H4 (cell line): Measurements from ENCODE around the gene PICK1. TPM values are rescaled to one million over a fixed set of nuclear protein-coding genes. Genes with fewer than 3 reads are reported as not detected.
"Not testable (repeated sequence)": the region's sequence is repeated elsewhere in the genome, so short reads cannot be mapped to it uniquely, and the experiment has no call there.

Experiments
- DNase-seq: peaks from one replicate; pipeline ENCODE4 v3.0.0-alpha.2; 2015; ENCODE audit warnings: low spot score
- total RNA-seq: library from RNA; depleted of rRNA; stranded (reverse); fragments of >200 nt; shearing (Covaris generic); gene quantifications from 2 replicates; pipeline ENCODE4 v1.2.3, GENCODE V29; 2014; rRNA removed

PICK1 gene
- total RNA-seq, 1 experiment from 2014 or later = 15.8 TPM

DNA sequence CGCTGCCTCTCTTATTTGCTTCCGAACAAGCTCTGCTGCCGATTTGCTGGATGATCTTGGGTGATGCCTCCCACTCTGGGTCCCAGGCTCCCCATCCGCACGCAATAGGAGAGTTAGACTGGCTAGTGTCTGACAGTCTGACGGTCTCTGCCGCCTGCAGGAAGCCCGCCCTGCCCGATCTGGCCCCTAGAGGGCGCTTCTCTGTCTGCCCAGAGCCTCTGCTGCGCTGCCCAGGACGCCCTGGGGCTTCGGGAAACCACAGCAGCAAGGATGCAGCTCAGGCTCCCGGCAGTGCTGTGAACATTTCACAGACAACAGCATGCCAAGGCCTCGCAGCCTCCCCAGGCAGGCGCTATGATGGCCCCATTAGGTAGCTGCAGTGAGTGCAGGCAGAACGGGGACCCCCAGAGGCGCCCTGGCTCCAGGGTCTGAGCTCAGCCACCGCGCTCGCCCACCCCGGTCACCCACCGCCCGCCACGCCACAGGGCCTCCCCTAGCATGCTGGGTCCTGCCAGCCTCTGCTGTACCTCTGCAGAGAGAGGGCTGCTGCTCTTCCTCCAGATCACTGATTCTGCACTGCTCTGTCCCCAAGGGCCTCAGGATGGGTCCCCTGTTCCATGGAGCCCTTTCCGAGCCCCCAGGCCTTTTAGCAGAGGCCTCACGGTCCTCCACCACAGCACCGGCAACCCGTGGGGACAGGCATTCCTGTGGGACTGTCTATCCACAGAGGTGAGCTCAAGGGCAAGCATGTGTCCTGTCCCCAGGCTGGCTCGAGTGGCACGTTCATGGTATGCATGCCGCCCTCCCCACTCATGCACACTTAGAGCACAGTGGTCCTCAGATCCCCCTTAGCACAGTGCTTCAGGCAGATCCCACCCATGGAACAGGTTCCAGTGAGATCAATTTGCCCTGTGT is 57.5 kb downstream of the PICK1 start:
- peak; percentile 76 for DNase-seq

DNA sequence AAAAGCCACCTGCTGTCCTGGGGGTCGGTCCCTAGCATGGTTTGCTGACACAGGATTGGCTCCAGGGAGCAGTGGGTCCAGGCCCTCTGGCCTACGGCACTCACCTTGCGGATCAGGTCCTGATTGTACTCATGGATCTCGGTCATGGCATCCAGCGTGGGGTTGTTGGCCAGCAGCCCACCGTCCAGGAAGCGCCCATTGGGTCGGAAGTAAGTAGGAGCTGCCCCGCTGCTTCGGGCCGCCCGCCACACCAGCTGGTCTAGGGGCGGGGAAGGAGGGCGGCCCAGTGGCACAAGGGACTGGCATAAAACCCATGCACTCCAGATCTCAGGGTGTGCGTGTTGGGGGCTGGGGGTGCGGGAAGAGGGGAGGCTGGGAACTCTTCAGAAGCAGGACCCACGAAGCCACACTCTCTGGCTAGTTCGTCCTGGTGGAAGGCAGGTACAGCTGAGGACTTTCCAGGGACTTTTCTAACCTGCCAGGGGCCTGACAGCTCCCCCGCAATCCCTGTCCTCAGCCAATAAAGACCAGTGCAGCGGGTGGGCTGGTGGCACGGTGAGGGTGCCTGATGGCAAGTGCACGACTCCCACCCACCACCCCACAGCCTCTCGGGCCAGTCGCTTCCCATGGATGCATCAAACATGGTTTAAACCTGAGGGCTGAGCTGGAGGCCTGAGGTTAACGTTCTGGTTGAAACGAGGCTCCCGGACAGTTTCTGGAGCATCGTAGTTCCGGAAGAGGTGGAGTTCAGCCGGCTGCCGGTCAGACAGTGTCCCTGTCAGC is 58.4 kb downstream of the PICK1 start:
- no peak for DNase-seq

DNA sequence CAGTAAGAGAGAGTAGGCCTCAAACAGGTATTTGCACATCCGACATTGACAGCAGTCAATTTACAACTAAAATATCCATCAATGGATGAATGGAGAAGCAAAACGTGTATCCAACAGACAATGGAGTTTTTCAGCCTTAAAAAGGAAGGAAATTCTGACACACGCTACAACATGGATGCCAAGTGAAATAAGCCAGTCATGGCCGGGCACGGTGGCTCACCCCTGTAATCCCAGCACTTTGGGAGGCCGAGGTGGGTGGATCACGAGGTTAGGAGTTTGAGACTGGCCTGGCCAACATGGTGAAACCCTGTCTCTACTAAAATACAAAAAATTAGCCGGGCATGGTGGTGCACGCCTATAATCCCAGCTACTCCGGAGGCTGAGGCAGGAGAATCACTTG is 60.4 kb downstream of the PICK1 start:
- DNase-seq = not testable (repeated sequence)

DNA sequence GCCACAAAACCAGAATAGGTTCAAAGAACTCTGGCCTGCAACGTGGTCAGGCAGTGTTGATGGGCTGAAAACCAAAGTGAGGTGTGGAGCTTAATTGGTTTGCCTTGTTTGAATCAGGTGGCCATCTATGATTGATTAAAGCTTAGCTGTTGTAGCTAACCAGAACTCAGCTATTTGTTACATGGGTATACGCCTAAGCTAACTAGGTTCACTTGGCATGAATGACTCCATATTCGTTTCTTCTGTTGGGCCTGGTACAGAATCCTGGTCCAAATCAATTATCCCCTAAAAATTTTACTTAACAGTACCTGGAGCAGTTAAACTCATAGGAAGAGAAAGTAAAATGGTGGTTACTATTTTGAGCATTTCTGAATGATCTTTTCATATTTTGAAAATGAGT is 61.0 kb downstream of the PICK1 start:
- DNase-seq = no peak

DNA sequence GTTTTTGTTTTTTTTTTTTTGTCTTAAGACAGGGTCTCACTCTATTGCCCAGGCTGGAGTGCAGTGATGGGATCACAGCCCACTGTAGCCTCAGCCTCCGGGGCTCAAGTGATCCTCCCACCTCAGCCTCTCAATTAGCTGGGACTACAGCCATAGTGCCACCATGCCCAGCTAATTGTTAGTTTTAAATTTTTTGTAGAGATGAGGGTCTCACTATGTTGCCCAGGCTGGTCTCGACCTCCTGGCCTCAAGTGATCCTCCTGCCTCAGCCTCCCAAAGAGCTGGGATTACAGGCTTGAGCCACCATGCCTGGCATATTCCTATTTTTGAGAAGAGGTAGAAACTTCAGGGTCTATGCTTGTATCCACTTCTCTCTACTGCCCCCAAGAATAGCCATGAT is 61.5 kb downstream of the PICK1 start:
- DNase-seq = not testable (repeated sequence)

DNA sequence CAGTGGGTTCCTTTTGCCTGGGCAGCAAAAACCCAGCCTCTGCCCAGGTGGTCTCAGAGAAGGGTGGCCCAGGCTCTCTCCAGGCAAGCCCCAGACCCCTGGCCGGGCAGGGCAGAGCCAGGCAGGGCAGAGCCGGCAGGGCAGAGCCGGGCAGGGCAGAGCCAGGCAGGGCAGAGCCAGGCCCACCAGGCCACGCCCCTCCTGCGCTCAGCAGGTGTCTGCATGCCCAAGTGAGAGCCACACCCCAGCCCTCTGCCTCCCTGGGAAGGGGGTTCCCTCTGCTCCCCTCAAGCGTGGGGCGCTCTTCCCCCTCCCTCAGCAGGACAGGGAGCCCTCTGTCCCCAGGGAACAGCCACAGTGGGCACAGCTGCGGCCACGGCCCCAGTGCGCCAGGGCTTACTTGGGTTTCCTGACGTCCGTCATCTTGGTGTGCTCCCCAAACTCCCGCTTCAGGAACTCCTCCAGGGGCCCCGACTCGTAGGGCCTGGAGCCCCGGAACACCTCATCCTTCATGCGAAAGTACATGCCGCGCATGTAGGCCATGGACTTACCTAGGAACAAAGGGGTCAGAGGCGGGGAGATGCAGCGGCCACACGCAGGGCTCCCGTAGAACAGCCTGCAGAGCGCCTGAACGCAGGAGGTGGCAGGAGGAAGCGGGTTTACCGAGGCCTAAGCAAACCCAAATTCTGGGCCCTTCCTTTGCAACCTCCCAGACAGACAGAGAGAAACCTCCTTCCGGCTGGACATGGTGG is 63.3 kb downstream of the PICK1 start:
- DNase-seq = no peak

DNA sequence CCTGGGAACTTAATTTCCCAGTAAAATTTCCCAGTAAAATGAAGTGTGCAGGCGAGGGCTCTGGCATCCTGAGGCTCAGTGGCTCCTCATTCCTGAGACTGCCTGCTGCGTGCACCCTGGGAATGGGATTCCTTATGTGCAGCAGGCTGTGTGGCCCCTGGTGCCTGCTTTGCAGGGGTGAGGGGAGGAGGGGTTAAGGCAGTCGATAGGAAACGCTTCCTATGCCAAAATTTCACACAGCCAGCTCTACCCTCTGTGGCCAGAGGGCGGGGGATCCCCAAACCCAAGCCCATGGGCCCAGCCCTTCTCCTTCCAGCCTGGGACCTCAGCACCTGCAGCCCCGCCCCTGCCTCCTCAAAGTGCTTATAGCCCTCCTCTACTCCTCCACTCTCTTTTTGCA is 65.4 kb downstream of the PICK1 start:
- DNase-seq = no peak

DNA sequence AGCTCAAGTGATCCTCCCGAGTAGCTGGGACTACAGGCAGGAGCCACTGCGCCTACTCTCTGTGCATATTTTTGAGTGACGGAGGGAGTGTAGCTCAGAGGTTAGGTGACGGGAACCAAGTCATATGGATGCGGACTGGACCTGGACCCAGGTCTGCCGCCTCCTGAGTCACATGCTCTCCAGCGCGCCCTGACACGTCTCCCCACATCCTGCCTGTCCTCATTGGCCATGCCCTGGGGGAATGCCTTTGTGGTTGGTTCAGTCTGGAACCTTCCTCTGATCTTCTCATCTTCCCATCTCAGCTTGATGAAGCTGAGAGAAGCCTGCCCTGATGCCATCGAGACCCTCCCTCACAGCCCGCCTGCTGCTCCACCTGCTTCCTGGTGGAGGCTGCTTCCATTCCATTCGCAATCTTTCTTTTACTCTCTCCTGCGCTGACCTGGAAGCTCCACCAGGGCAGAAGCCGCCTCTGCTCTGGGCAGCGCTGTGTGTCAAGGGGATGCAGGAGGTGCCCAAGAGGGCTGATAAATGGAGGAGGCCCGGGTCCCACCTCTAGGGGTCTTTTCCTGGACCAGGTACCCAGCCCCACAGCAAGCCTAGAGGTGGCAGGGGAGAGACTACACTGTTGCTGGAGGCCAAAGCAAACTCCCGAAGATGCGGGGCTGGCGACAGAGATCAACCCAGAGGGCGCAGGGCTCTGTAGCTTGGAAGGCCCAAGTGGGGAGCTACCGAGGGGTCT is 67.2 kb downstream of the PICK1 start:
- no peak for DNase-seq

DNA sequence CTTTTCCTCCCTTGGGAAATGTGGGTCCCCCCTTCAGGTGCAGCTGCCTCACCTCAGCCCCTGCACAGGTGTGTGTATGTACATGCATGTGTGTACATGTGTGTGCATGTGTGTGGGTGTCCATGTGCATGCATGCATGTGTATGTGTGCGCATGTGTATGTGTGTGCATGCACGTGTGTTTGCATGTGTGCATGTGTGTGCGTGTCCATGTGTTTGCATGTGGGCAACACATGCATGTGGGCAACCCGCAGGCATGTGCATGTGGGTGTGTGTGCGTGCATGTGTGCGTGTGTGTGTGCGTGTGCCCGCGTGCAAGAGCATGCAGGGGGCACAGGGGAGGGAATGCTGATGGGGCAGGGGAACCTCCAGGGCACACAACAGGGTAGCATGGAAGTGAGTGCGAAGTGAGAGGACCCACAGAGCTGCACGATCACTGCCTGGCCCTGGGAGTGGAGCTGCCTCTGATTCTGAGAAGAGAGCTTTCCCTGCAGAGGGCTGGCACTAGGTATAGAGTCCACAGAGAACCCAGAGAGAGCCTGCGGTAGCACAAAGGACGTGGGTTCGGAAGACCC is 67.9 kb downstream of the PICK1 start:
- DNase-seq = no peak

Other genes with a start within 250 kb of the PICK1 start
- 11.5 and 14.3 TPM in 2 replicates for gene GCAT, start 249.5 kb upstream of the PICK1 start, total RNA-seq
- gene GALR3, start 234.0 kb upstream of the PICK1 start, total RNA-seq = not detected in 2 replicates
- 18.3 and 19.5 TPM in 2 replicates for gene ANKRD54, start 213.1 kb upstream of the PICK1 start, total RNA-seq
- gene EIF3L, start 208.0 kb upstream of the PICK1 start, total RNA-seq = 478 and 514 TPM in 2 replicates
- gene MICALL1, start 151.1 kb upstream of the PICK1 start, total RNA-seq = 11.6 and 17.2 TPM in 2 replicates
- gene C22orf23, start 103.8 kb upstream of the PICK1 start, total RNA-seq = 0.41 and 1.1 TPM in 2 replicates
- 145 and 155 TPM in 2 replicates for gene POLR2F, start 103.7 kb upstream of the PICK1 start, total RNA-seq
- gene SOX10, start 72.8 kb upstream of the PICK1 start, total RNA-seq = not detected in 2 replicates
- not detected in 2 replicates for gene SLC16A8, start 26.8 kb downstream of the PICK1 start, total RNA-seq
- not detected in 2 replicates for gene BAIAP2L2, start 53.3 kb downstream of the PICK1 start, total RNA-seq
- 2.5 and 12.2 TPM in 2 replicates for gene PLA2G6, start 124.4 kb downstream of the PICK1 start, total RNA-seq
- gene MAFF, start 144.6 kb downstream of the PICK1 start, total RNA-seq = 3.9 and 7.4 TPM in 2 replicates
- 46.6 and 62.1 TPM in 2 replicates for gene TMEM184B, start 215.6 kb downstream of the PICK1 start, total RNA-seq